T-helper 1 cell treated with Interleukin-12 subunit alpha and Interleukin-12 subunit beta and Interleukin-4 antibody, amounts not matched to agents 30 ng/mL and 1 ng/mL, for 36 hours (primary cell): ENCODE data around the gene TIMM17B. TPM values are rescaled to one million over a fixed set of nuclear protein-coding genes. Genes with fewer than 3 reads are reported as not detected.

Experiments
- intact Hi-C: fragments of 100-400 bp; cut with micrococcal nuclease; formaldehyde crosslinking; loops from one replicate; pipeline ENCODE4 v1.15.1; 2024
- total RNA-seq: library from RNA; stranded (reverse); gene quantifications from 2 replicates; pipeline ENCODE4 v1.2.3, GENCODE V29; 2022

The TIMM17B gene
- total RNA-seq, 1 donor from 2014 or later = 48.0 TPM

- intact Hi-C loops = loop anchor here (1.0 to 5.0 kb wide), 10 partner anchors 9 to 398 kb away; partner anchors contain the start of genes EBP, PPP1R3F, SLC35A2 and SUV39H1
These were observed 22.6 kb upstream of the TIMM17B start for GRCh38 chrX:48919947-48920717.

DNA sequence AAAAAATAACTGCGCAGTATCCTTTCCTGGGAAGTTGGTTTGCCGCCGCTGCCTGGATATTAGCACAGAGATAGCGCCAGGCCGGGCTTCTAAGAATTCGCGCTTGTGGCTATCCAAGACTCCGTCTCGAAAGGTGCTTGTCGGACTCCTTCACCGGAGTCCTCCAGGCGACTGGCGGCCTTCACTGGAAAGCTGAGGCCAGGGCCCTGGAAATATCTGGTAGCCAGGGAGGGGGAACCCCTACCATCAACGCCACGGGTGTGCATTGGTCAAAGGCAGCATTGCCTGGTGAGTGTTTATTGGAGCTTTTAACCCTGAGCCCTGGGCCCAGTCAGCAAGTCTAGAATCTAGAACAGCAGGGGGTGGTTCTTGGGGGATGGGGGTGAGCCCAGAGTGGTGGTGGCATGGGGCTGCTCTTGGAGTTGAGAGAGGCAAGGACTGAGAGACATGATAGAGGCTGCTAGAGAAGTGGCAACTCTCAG, 21.8 kb upstream of the TIMM17B start:
- intact Hi-C loops = loop anchor here (1.0 to 5.0 kb wide), 10 partner anchors 8 to 397 kb away; partner anchors contain the start of genes EBP, PPP1R3F, SLC35A2 and SUV39H1

DNA sequence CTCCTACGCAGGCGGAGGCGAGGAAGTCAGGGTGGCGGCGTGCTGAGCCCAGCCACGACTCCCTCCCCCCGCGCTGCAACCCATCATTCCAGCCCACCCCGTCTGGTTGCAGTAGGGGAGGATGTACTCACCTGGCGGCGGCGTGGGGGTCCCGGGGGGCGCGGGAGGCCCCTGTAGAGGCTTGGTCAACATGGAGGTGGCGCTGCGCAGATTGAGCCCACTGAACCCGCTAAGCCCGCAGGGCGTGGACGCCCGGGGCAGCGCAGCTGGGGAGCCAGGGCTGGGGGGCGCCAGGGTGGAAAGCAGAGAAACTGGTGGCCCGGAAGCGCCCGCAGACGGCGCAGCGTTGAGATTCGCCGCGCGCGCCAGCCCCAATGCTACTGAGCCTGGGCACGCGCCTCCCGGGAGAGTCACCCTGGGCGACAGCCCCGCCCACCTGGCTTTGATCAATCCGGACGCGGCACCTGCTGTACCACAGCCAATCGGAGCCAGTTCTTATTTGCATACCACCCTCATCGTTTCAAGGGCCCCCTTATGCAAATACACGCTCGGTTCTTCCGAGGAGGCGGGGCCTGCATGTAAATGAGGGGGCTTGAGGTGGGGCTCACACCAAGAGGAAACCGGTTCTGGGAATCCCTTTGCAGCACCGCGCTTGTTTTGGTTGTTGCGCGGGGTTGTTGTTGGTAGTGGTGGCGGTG, 21.2 kb upstream of the TIMM17B start, which contains the start of gene PIM2:
TSS of gene PIM2 (minus strand) at position 382 of the 698 bp plus-strand sequence. CDS start at position 192, 190 bp downstream.
- intact Hi-C loops = loop anchor here (1.0 to 5.0 kb wide), 10 partner anchors 7 to 396 kb away; partner anchors contain the start of genes EBP, PPP1R3F, SLC35A2 and SUV39H1

GRCh38 chrX:48918301-48918642, 20.7 kb upstream of the TIMM17B start:
- intact Hi-C loops = loop anchor here (2.0 to 5.0 kb wide), 5 partner anchors 221 to 396 kb away; partner anchors contain the start of genes EBP, PPP1R3F and SUV39H1

GRCh38 chrX:48917139-48918001, 19.8 kb upstream of the TIMM17B start:
- intact Hi-C loops = loop anchor here (1.0 to 5.0 kb wide), 14 partner anchors 20 to 395 kb away; partner anchors contain the start of genes EBP, GRIPAP1, HDAC6 and PPP1R3F

- intact Hi-C loops = loop anchor here (5.0 kb wide), 4 partner anchors 218 to 393 kb away; partner anchors contain the start of genes EBP, PPP1R3F and SUV39H1
These were observed 17.3 kb upstream of the TIMM17B start for GRCh38 chrX:48914593-48915493.

DNA sequence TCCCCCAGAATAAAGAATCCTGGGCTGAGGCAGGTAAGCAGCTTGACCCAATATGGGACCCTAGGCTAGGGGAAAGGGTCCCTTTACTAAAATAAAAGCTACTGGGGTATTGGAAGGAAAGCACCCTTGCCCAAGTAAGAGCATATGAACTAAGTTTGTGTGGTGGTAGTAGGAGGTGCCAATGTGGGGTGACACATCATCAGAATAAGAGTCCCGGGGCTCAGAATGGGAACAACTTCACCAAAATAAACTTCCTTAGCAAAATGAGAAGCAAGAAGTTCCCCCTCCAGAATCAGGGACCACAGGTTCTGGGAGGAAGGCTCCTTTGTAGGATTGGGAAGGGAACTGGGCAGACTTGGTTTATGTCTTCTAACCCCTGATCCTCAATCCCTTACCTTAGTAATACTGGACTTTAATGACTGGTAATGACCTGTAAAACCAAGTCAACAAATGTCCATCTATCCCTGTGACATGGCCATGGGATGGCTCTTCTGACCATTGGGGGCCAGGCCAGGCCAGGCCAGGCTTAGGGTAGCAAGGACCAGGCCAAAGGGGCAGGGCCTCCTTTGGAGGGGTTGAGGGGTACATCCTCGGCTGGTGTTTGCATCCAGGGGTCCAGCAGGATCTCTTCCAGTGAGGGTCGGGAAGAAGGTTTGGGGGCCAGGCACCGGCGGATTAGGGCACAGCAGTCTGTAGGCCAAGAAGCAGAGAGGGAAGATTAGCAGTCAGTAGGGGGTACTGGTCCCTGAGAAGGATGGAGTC, 16.2 kb upstream of the TIMM17B start:
- intact Hi-C loops = no loop called here

- intact Hi-C loops = loop anchor here (1.0 to 2.0 kb wide), 5 partner anchors 8 to 199 kb away; partner anchors contain the start of genes OTUD5, PIM2, PQBP1 and TIMM17B
These were observed 14.0 kb upstream of the TIMM17B start, which contains the start of gene SLC35A2 for GRCh38 chrX:48911412-48912182. Gene SLC35A2 (minus strand): TSS chrX:48911646. CDS start chrX:48911636, 10 bp downstream.

GRCh38 chrX:48910926-48911411, 13.4 kb upstream of the TIMM17B start:
- intact Hi-C loops = loop anchor here (1.0 to 2.0 kb wide), 5 partner anchors 8 to 198 kb away; partner anchors contain the start of genes OTUD5, PIM2, PQBP1 and TIMM17B

DNA sequence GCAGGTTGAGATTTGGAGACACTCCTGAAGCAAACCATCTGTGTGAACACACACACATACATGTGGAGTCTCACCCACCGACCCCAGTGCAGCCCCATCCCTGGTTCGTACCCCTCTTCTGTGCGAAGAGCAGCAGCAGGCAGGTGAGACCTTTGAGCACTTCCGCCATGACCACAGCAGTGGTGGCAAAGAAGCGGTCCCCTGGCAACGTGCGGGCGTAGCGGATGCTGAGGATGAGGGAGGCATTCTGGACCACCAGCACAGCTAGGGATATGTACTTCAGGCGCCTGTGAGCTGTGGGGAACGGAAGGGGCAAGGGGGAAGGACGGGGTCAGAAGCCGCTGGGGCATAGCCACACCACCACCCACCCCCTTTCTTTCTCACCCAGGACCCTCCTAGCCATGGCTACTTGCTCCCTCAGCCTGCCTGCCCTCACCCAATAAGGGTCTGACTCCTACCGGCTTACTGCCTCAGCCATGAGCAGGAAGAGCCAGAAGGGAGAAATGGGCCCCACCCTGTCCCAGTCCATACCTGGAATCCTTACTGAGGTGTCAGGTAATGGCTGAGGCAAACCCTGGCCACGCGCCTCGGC, 12.2 kb upstream of the TIMM17B start:
- intact Hi-C loops = loop anchor here (2.0 kb wide), 1 partner anchor 197 kb away; no protein-coding TSS in a partner anchor

DNA sequence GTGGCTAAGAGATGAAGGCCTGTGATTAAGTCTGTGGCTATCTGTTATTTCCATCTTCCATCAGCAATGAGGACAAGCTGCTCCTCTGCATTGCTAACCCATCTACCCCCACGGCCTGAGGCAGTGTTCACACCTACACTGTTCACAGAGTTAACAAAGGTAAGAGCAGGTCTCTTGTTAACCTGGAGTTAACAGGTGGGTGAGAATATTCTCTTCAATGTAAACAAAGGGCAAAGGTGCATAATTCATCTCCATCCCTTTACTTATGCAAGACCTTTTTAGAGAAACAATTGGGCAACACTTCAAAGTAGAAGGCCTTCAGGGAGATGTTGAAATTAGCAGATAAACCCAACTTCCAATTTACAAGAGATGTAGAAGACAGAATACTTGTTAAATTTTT, 11.0 kb upstream of the TIMM17B start:
- intact Hi-C loops = no loop called here

GRCh38 chrX:48905090-48905790, 7.7 kb upstream of the TIMM17B start:
- intact Hi-C loops = no loop called here

GRCh38 chrX:48904626-48905025, 7.1 kb upstream of the TIMM17B start:
- intact Hi-C loops = no loop called here

- intact Hi-C loops = no loop called here
These were observed 6.6 kb upstream of the TIMM17B start for GRCh38 chrX:48904180-48904579.

DNA sequence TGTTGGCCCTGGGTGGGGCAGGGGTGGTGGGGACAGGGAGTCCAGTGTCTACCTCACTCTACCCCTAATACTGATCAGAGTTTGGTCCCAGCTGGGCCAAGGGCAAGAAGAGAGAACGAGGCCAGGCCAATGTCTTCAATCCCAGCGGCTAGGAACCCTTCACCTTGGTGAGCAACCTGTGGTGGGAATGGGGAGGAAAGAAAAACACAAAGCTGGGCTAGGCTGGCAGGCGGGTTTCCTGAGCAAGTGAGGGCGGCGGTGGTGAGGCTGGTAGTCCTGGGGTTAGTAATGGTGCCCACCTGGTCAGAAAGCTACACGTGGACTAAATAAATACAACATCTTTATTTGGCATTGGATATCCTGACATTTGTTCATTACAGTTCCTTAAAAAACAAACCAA, 5.7 kb upstream of the TIMM17B start:
- intact Hi-C loops = no loop called here

DNA sequence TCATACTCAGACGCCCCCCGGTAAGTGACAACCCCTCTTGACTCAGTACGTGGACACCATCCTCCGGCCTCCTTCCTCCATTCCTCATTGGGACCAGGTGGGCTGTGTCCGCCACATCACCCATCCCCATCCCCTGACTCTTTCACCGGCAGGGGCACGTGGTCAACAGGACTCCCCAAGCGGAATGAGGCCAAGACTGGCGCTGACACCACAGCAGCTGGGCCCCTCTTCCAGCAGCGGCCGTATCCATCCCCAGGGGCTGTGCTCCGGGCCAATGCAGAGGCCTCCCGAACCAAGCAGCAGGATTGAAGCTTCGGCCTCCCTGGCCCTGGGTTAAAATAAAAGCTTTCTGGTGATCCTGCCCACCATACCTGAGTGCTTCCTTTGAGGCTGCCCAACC, 5.2 kb upstream of the TIMM17B start:
- intact Hi-C loops = no loop called here

- intact Hi-C loops = no loop called here
These were observed 4.6 kb upstream of the TIMM17B start for GRCh38 chrX:48902135-48902534.
